Effector memory CD4-positive, alpha-beta T cell (primary cell): Measurements from ENCODE around the gene JKAMP.

Source experiments
- DNase-seq, 3 donors: peaks; one replicate each; pipeline ENCODE4 v3.0.0-alpha.2; 2020
- H3K27ac ChIP-seq: 2 replicates; pipeline ENCODE4 v1.7.0; 2013; ENCODE audit warnings: mild to moderate bottlenecking, low read length, moderate library complexity; ENCODE audit not compliant: insufficient read depth, poor library complexity, severe bottlenecking
- H3K27me3 ChIP-seq: replicated peaks from 2 replicates; pipeline ENCODE4 v1.7.0; 2013; ENCODE audit warnings: mild to moderate bottlenecking, low read length; ENCODE audit not compliant: insufficient read depth, control insufficient read depth, poor library complexity, severe bottlenecking
- H3K36me3 ChIP-seq: 2 replicates; pipeline ENCODE4 v1.7.0; 2013; ENCODE audit warnings: mild to moderate bottlenecking, low read length, moderate library complexity; ENCODE audit not compliant: control insufficient read depth, insufficient read depth
- H3K4me1 ChIP-seq: 2 replicates; pipeline ENCODE4 v1.7.0; 2013; ENCODE audit warnings: low read length, mild to moderate bottlenecking; ENCODE audit not compliant: control insufficient read depth, insufficient read depth, poor library complexity, severe bottlenecking
- H3K4me3 ChIP-seq: 2 replicates; pipeline ENCODE4 v1.7.0; 2013; ENCODE audit warnings: low read length, low read depth, mild to moderate bottlenecking; ENCODE audit not compliant: insufficient read depth, poor library complexity, severe bottlenecking
- H3K9me3 ChIP-seq: 2 replicates; pipeline ENCODE4 v1.7.0; 2013; ENCODE audit warnings: mild to moderate bottlenecking, low read length, moderate library complexity; ENCODE audit not compliant: control insufficient read depth

Gene JKAMP

DNA sequence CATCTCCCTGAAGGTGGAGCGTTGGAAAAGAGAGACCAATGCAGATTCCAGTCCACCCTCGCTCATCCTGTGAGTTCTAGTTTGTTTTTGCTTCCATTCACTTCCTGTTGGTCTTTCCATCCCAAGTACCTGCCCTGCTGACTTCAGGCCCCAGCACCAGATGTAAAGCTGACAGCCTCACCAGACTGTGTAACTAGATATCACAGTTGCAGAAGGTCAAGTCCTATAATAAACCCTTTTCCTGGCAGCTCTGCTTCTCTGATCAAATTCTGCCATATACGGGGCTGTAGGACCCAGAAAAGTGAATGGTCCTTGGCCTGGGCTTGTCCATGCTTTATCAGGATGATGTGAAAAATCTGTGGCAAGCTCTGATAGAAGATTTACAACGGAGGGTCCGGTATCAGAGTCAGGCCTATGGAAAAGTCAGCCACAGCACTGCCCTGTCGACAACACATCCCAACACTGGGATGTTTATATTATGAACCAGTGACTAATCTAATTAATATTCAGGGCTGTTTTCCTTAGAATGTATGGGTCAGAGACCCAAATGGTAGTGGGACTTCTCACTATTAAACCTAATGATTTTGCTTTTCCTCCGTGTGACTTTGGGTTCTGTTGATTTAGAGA lies 50.2 kb downstream of the JKAMP start:
- H3K4me3 ChIP-seq: no peak overlapping the region
- H3K4me1 ChIP-seq: no peaks in the 10 kb centered on the region
- H3K36me3 ChIP-seq: no peaks in the 10 kb centered on the region
- no peaks in the 10 kb centered on the region for H3K27me3 ChIP-seq
- no peaks in the 10 kb centered on the region for H3K9me3 ChIP-seq
- DNase-seq: no peak
- H3K27ac ChIP-seq: no peak overlapping the region

DNA sequence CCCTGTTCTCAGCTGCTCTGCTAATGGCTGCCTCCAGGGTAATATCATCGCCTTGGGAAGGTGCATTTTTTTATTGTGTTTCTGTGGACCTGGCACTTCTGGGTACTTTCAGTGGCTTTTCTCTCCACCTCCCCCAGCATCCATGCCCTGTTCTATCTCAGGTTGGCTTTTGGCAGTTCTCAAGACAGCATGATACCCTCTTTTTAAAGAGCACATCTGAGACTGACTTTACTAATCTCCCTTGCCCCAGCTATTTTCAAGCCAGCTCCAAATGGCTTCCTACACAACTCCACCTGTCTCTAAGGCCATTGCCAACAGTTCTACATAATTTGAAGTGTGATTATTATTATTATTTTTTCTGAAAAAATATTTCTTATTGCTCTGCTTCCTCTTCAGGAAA lies 53.2 kb downstream of the JKAMP start:
- no peak for DNase-seq
- H3K27me3 ChIP-seq: no peaks in the 10 kb centered on the region
- H3K4me3 ChIP-seq: no peak overlapping the region
- H3K27ac ChIP-seq: no peak overlapping the region
- H3K4me1 ChIP-seq: no peaks in the 10 kb centered on the region
- no peaks in the 10 kb centered on the region for H3K9me3 ChIP-seq
- no peaks in the 10 kb centered on the region for H3K36me3 ChIP-seq

DNA sequence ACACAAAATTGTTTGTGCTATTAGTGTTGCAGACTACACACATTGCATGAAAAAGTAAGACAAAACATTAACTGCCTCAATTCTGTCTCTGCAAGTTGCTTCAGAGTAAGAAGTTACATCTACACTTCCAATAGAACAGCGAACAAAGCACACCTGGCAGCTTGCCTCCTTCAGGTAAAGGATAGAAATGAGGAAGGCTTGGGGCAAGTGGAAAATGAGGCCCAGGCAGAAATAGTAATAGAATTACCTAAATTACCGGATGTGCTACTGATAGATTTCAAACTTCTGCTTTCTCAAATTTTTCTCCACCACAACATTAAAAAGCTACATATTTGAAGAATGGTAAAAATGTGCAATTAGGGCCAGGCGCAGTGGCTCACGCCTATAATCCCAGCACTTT lies 54.6 kb downstream of the JKAMP start:
- no peak for DNase-seq
- Histone ChIP-seq H3K36me3 (no peaks in the 10 kb centered on the region), H3K27ac (no peak overlapping the region)

DNA sequence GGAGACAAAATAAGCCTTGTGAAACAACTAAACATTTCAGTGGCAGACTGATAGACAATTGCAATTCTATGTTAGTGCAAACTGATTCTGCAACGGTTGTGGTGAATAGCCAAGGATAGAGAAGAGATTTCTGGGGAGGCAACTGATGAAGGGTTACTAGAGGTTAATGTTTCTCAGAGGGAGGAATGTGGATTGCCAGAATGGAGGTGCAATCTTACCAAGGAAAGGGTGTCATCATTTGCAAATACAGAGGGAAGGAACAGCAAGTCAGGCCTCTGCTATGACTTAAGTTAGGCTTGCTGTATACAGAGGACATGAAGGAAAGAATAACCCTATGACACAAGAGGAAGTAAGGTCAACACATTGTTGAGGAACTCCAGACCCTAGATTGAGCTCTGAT lies 56.5 kb downstream of the JKAMP start:
- Histone ChIP-seq H3K27ac (no peak overlapping the region), H3K4me3 (no peak overlapping the region), H3K27me3 (no peaks in the 10 kb centered on the region), H3K36me3 (no peaks in the 10 kb centered on the region), H3K9me3 (no peaks in the 10 kb centered on the region), H3K4me1 (no peaks in the 10 kb centered on the region)
- DNase-seq: no peak

More for the DNA sequence above, 54.6 kb downstream of the JKAMP start:
- Histone ChIP-seq H3K9me3 (no peaks in the 10 kb centered on the region), H3K27me3 (no peaks in the 10 kb centered on the region), H3K4me3 (no peak overlapping the region), H3K4me1 (no peaks in the 10 kb centered on the region)

DNA sequence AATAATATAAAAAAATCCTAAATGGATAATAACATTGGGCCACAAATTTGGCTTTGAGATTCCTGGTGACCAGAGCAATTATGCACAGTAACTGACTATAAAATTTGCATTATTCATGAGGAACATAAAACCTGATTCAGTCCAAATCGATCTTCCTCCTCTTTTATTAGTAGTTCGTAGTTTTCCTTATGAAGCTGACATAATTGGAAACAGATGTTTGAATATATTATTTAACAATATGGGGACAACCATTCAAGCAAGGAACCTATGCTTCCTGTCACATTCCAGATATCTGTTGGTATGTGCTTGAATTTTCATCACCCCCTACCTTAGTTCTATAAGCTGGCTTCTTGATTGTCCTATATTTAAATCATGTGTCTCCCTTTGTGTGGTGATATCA lies 57.4 kb downstream of the JKAMP start:
- no peaks in the 10 kb centered on the region for H3K36me3 ChIP-seq
- H3K27me3 ChIP-seq: no peaks in the 10 kb centered on the region
- H3K4me1 ChIP-seq: no peaks in the 10 kb centered on the region
- DNase-seq: no peak
- no peaks in the 10 kb centered on the region for H3K9me3 ChIP-seq
- no peak overlapping the region for H3K27ac ChIP-seq
- H3K4me3 ChIP-seq: no peak overlapping the region

DNA sequence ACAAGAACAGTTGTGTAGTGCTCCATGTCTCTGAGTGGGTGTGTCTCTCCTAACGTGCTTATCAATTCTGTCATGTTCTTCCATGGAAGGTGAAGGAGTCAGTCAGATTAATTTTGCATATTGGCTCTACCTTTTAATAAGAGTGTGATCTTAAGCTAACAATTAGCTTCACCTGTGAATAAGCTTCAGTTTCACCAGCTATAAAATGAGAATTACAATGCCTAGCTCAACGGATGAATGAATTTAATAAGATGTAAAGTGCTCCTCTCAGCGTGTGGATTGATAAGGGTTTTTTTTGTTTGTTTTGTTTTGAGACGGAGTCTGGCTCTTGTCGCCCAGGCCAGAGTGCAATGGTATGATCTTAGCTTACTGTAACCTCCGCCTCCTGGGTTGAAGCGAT lies 59.6 kb downstream of the JKAMP start:
- Histone ChIP-seq H3K36me3 (no peaks in the 10 kb centered on the region), H3K27ac (no peak overlapping the region), H3K4me3 (no peak overlapping the region), H3K27me3 (no peaks in the 10 kb centered on the region), H3K9me3 (no peaks in the 10 kb centered on the region), H3K4me1 (no peaks in the 10 kb centered on the region)
- no peak for DNase-seq

DNA sequence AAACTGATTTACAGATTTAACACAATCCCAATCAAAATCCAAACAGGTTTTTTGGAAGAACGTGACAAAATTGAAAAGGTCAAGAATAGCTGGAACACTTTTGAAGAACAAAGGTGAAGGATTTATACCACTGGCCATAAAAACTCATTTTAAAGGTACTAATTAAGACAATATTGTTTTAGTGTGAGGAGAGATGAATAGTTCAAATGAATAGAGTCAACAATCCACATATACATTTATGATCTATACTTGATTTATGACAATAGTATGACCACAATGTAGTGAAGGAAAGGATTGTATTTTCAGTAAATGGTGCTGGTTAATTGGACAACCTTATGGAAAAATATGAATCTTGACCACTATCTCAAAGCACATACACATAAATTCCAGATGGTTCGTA lies 63.0 kb downstream of the JKAMP start:
- Histone ChIP-seq H3K36me3 (no peaks in the 10 kb centered on the region), H3K4me3 (no peak overlapping the region), H3K27me3 (no peaks in the 10 kb centered on the region)

More for the DNA sequence above, 63.0 kb downstream of the JKAMP start:
- no peaks in the 10 kb centered on the region for H3K9me3 ChIP-seq
- no peaks in the 10 kb centered on the region for H3K4me1 ChIP-seq
- no peak for DNase-seq
- no peak overlapping the region for H3K27ac ChIP-seq
